ENCODE measurements around the gene CADM4. TPM values are rescaled to one million over a fixed set of nuclear protein-coding genes. Genes with fewer than 3 reads are reported as not detected.

The CADM4 gene
- polyA plus RNA-seq, 1 donor (not counting 4 experiments of a cell fraction or from before 2014, with no cell fraction given) = 4.3 TPM

GRCh38 chr19:43634068-43634467, 5.6 kb downstream of the CADM4 start:
- TF ChIP-seq EZH2 (IDR thresholded peaks at IDR 0.05; ENCODE audit: low read length) = no peak
- TF ChIP-seq CTCF (optimal IDR thresholded peaks at IDR 0.05 in 1 of 3, IDR thresholded peaks at IDR 0.05 in 1 of 3, conservative IDR thresholded peaks at IDR 0.05 in 1 of 3; ENCODE audit: extremely low read depth in 1 of 3, insufficient read depth in 2 of 3, low read length in 3 of 3) = no peak
- H2AFZ ChIP-seq (ENCODE audit: control insufficient read depth, low read length) = no peak overlapping the region
- dilution Hi-C loops (cut with MboI; ENCODE audit: extremely low pct_ligation_motif_present, low sequenced_read_pairs) = no loop called here

GRCh38 chr19:43633520-43633919, 6.1 kb downstream of the CADM4 start:
- no peak overlapping the region for H2AFZ ChIP-seq (ENCODE audit: control insufficient read depth, low read length)
- dilution Hi-C loops (cut with MboI; ENCODE audit: extremely low pct_ligation_motif_present, low sequenced_read_pairs) = no loop called here
- H3K4me1 ChIP-seq (ENCODE audit: control insufficient read depth, extremely low read depth, insufficient read depth, low read length) = peaks cover 13% of the 10 kb centered on the region
- DNase-seq (ENCODE audit: low read depth, low spot score) (no peak), FAIRE-seq (no peak)
- no peak overlapping the region for H3K4me3 ChIP-seq (ENCODE audit: control insufficient read depth in 2 of 3, extremely low read depth in 1 of 3, insufficient read depth in 2 of 3, low read depth in 1 of 3, low read length in 3 of 3)
- no peaks in the 10 kb centered on the region for H3K9me3 ChIP-seq (ENCODE audit: control insufficient read depth, low read depth, low read length)
- no peak overlapping the region for H3K9ac ChIP-seq (ENCODE audit: control insufficient read depth, extremely low read depth, insufficient read depth, low read length)
- H3K36me3 ChIP-seq (ENCODE audit: control insufficient read depth in 2 of 2, extremely low read depth in 1 of 2, insufficient read depth in 2 of 2, low read length in 2 of 2) = no peaks in the 10 kb centered on the region
- no peak overlapping the region for H3K4me2 ChIP-seq (ENCODE audit: control insufficient read depth, extremely low read depth, insufficient read depth, low read depth, low read length)
- no peak for TF ChIP-seq EZH2 (IDR thresholded peaks at IDR 0.05; ENCODE audit: low read length)
- H3K27me3 ChIP-seq (ENCODE audit: control insufficient read depth, extremely low read depth, insufficient read depth, low read length) = peaks cover 6% of the 10 kb centered on the region
- no peaks in the 10 kb centered on the region for H3K9me1 ChIP-seq (ENCODE audit: control insufficient read depth, extremely low read depth, insufficient read depth, low read length)
- H3K79me2 ChIP-seq (ENCODE audit: control insufficient read depth, insufficient read depth, low read length) = no peaks in the 10 kb centered on the region
- no peak overlapping the region for H3K27ac ChIP-seq (ENCODE audit: control insufficient read depth, insufficient read depth, low read length)
- no peaks in the 10 kb centered on the region for H4K20me1 ChIP-seq (ENCODE audit: control insufficient read depth, extremely low read depth, insufficient read depth, low read length)

More at GRCh38 chr19:43634068-43634467, 5.6 kb downstream of the CADM4 start:
- Histone ChIP-seq H3K4me3 (ENCODE audit: control insufficient read depth in 2 of 3, extremely low read depth in 1 of 3, insufficient read depth in 2 of 3, low read depth in 1 of 3, low read length in 3 of 3) (peak overlapping the region in 1 of 3 experiments; percentile 44), H3K36me3 (ENCODE audit: control insufficient read depth in 2 of 2, extremely low read depth in 1 of 2, insufficient read depth in 2 of 2, low read length in 2 of 2) (no peaks in the 10 kb centered on the region), H3K9me3 (ENCODE audit: control insufficient read depth, low read depth, low read length) (no peaks in the 10 kb centered on the region), H3K9me1 (ENCODE audit: control insufficient read depth, extremely low read depth, insufficient read depth, low read length) (no peaks in the 10 kb centered on the region), H3K4me1 (ENCODE audit: control insufficient read depth, extremely low read depth, insufficient read depth, low read length) (peaks cover 13% of the 10 kb centered on the region), H4K20me1 (ENCODE audit: control insufficient read depth, extremely low read depth, insufficient read depth, low read length) (no peaks in the 10 kb centered on the region), H3K79me2 (ENCODE audit: control insufficient read depth, insufficient read depth, low read length) (no peaks in the 10 kb centered on the region), H3K4me2 (ENCODE audit: control insufficient read depth, extremely low read depth, insufficient read depth, low read depth, low read length) (peak overlapping the region; percentile 77), H3K9ac (ENCODE audit: control insufficient read depth, extremely low read depth, insufficient read depth, low read length) (no peak overlapping the region), H3K27ac (ENCODE audit: control insufficient read depth, insufficient read depth, low read length) (no peak overlapping the region), H3K27me3 (ENCODE audit: control insufficient read depth, extremely low read depth, insufficient read depth, low read length) (peaks cover 12% of the 10 kb centered on the region)
- FAIRE-seq = peak; percentile 96
- DNase-seq (ENCODE audit: low read depth, low spot score) = no peak

- Histone ChIP-seq H3K79me2 (ENCODE audit: control insufficient read depth, insufficient read depth, low read length) (no peaks in the 10 kb centered on the region), H3K4me1 (ENCODE audit: control insufficient read depth, extremely low read depth, insufficient read depth, low read length) (peaks cover 13% of the 10 kb centered on the region), H3K4me2 (ENCODE audit: control insufficient read depth, extremely low read depth, insufficient read depth, low read depth, low read length) (no peak overlapping the region), H3K9me1 (ENCODE audit: control insufficient read depth, extremely low read depth, insufficient read depth, low read length) (no peaks in the 10 kb centered on the region), H4K20me1 (ENCODE audit: control insufficient read depth, extremely low read depth, insufficient read depth, low read length) (no peaks in the 10 kb centered on the region), H3K27me3 (ENCODE audit: control insufficient read depth, extremely low read depth, insufficient read depth, low read length) (no peaks in the 10 kb centered on the region), H3K9ac (ENCODE audit: control insufficient read depth, extremely low read depth, insufficient read depth, low read length) (no peak overlapping the region), H3K36me3 (ENCODE audit: control insufficient read depth in 2 of 2, extremely low read depth in 1 of 2, insufficient read depth in 2 of 2, low read length in 2 of 2) (no peaks in the 10 kb centered on the region), H3K9me3 (ENCODE audit: control insufficient read depth, low read depth, low read length) (no peaks in the 10 kb centered on the region), H2AFZ (ENCODE audit: control insufficient read depth, low read length) (no peak overlapping the region), H3K4me3 (ENCODE audit: control insufficient read depth in 2 of 3, extremely low read depth in 1 of 3, insufficient read depth in 2 of 3, low read depth in 1 of 3, low read length in 3 of 3) (no peak overlapping the region), H3K27ac (ENCODE audit: control insufficient read depth, insufficient read depth, low read length) (no peak overlapping the region)
- TF ChIP-seq EZH2 (IDR thresholded peaks at IDR 0.05; ENCODE audit: low read length) (no peak), CTCF (optimal IDR thresholded peaks at IDR 0.05 in 1 of 3, IDR thresholded peaks at IDR 0.05 in 1 of 3, conservative IDR thresholded peaks at IDR 0.05 in 1 of 3; ENCODE audit: extremely low read depth in 1 of 3, insufficient read depth in 2 of 3, low read length in 3 of 3) (no peak)
- DNase-seq (ENCODE audit: low read depth, low spot score) = no peak
- dilution Hi-C loops (cut with MboI; ENCODE audit: extremely low pct_ligation_motif_present, low sequenced_read_pairs) = no loop called here
- no peak for FAIRE-seq
Observed at GRCh38 chr19:43631491-43631890, 8.2 kb downstream of the CADM4 start.

All from keratinocyte (primary cell).